GM23338 (cell line): ENCODE results near the gene VEGFC.

Source experiments
- CREB1 ChIP-seq: fragments of 250-450 bp; sonication (Bioruptor Pico); IDR thresholded peaks from 2 replicates; pipeline ENCODE4 v1.5.0; 2020; ENCODE audit warnings: low read depth, mild to moderate bottlenecking, moderate library complexity
- CTCF ChIP-seq, 2 experiments: fragments of 200-600 bp in 1 of 2; sonication (generic) in 1 of 2; conservative IDR thresholded peaks; 2 replicates each; pipeline versions ENCODE4 v1.5.1 to v1.6.1; 2016 to 2017; ENCODE audit warnings: antibody characterized with exemption in 2 of 2, low read depth in 2 of 2, mild to moderate bottlenecking in 2 of 2, moderate library complexity in 1 of 2
- ETS1 ChIP-seq: IDR thresholded peaks from 2 replicates; pipeline ENCODE4 v1.6.1; 2016; ENCODE audit warnings: antibody characterized with exemption
- EZH2 ChIP-seq: fragments of 200-600 bp; sonication (generic); IDR thresholded peaks from one replicate; pipeline ENCODE4 v1.8.0; 2017; ENCODE audit warnings: antibody characterized with exemption, mild to moderate bottlenecking, low read depth; ENCODE audit not compliant: unreplicated experiment
- EZH2phosphoT487 ChIP-seq: fragments of 200-600 bp; sonication (generic); IDR thresholded peaks from one replicate; pipeline ENCODE4 v1.8.1; 2018; ENCODE audit warnings: antibody characterized with exemption; ENCODE audit not compliant: unreplicated experiment
- JUNB ChIP-seq: IDR thresholded peaks from one replicate; pipeline ENCODE4 v1.6.1; 2016; ENCODE audit warnings: antibody characterized with exemption; ENCODE audit not compliant: unreplicated experiment
- NANOG ChIP-seq: IDR thresholded peaks from 2 replicates; pipeline ENCODE4 v1.6.1; 2016; ENCODE audit warnings: antibody characterized with exemption, borderline replicate concordance
- POLR2AphosphoS5 ChIP-seq: IDR thresholded peaks from 2 replicates; pipeline ENCODE4 v1.6.1; 2016; ENCODE audit warnings: antibody characterized with exemption, low read depth
- REST ChIP-seq: IDR thresholded peaks from one replicate; pipeline ENCODE4 v1.6.1; 2018; ENCODE audit warnings: antibody characterized with exemption; ENCODE audit not compliant: unreplicated experiment
- STAT1 ChIP-seq: IDR thresholded peaks from one replicate; pipeline ENCODE4 v1.6.1; 2016; ENCODE audit warnings: antibody characterized with exemption; ENCODE audit not compliant: unreplicated experiment
- ZNF114 ChIP-seq: fragments of 250-450 bp; sonication (Bioruptor Pico); IDR thresholded peaks from 2 replicates; pipeline ENCODE4 v1.5.0; 2020; ENCODE audit warnings: mild to moderate bottlenecking, moderate library complexity
- ZNF331 ChIP-seq: fragments of 250-450 bp; sonication (Bioruptor Pico); IDR thresholded peaks from 2 replicates; pipeline ENCODE4 v1.5.0; 2020; ENCODE audit warnings: low read depth, mild to moderate bottlenecking, moderate library complexity

GRCh38 chr4:176798540-176798939, 5.8 kb upstream of the VEGFC start:
- TF ChIP-seq POLR2AphosphoS5: no peak
- TF ChIP-seq EZH2phosphoT487: no peak
- TF ChIP-seq CTCF (conservative IDR thresholded peaks at IDR 0.05; ENCODE audit: low read depth in 2 of 2): no peak
- no peak for TF ChIP-seq REST
- TF ChIP-seq ZNF114: no peak
- TF ChIP-seq NANOG: no peak
- no peak for TF ChIP-seq EZH2
- no peak for TF ChIP-seq JUNB
- no peak for TF ChIP-seq ETS1
- no peak for TF ChIP-seq STAT1
- TF ChIP-seq CREB1: no peak
- no peak for TF ChIP-seq ZNF331
